ENCODE measurements around the gene GABRG3. TPM values are rescaled to one million over a fixed set of nuclear protein-coding genes. Genes with fewer than 3 reads are reported as not detected.
"Not testable (repeated sequence)": the region's sequence is repeated elsewhere in the genome, so short reads cannot be mapped to it uniquely, and the experiment has no call there.

GABRG3 gene
- total RNA-seq, 4 donors from 2014 or later = 0.67 to 3.0 TPM; not detected in 2

DNA sequence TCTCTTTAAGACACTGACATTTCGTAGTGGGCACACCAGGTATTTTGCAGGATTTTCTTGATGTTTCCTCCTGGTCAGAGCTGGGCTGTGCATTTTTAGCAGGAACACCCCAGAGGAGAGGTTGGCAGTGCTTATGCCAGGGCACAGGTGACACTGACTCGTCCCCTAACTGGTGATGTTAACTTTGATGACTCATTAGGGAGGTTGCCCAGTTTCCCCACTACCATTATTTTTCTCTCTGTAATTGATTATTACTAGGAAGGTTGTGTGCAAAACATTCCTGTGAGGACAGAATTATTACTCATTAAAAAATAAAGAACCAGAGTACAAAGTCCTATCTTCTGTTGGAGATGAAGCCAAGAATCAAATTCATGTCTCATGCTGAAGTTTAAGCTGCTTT, 394.5 kb downstream of the GABRG3 start:
- Histone ChIP-seq H3K4me3 (replicated peaks in 1 of 3) (no peak overlapping the region), H3K9me3 (no peaks in the 10 kb centered on the region), H3K27ac (no peak overlapping the region), H3K4me1 (no peaks in the 10 kb centered on the region), H3K27me3 (no peaks in the 10 kb centered on the region), H3K36me3 (no peaks in the 10 kb centered on the region)
- no peak for DNase-seq
- WGBS, 2 donors = 80 to 87% methylated on average over 2 of the region's 2 CpGs
- TF ChIP-seq, protein P1, sequence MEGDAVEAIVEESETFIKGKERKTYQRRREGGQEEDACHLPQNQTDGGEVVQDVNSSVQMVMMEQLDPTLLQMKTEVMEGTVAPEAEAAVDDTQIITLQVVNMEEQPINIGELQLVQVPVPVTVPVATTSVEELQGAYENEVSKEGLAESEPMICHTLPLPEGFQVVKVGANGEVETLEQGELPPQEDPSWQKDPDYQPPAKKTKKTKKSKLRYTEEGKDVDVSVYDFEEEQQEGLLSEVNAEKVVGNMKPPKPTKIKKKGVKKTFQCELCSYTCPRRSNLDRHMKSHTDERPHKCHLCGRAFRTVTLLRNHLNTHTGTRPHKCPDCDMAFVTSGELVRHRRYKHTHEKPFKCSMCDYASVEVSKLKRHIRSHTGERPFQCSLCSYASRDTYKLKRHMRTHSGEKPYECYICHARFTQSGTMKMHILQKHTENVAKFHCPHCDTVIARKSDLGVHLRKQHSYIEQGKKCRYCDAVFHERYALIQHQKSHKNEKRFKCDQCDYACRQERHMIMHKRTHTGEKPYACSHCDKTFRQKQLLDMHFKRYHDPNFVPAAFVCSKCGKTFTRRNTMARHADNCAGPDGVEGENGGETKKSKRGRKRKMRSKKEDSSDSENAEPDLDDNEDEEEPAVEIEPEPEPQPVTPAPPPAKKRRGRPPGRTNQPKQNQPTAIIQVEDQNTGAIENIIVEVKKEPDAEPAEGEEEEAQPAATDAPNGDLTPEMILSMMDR (IDR thresholded peaks at IDR 0.05) = no peak
- no peak for TF ChIP-seq POLR2A (IDR thresholded peaks at IDR 0.05)
- intact Hi-C loops (cut with DNase I) = no loop called here

DNA sequence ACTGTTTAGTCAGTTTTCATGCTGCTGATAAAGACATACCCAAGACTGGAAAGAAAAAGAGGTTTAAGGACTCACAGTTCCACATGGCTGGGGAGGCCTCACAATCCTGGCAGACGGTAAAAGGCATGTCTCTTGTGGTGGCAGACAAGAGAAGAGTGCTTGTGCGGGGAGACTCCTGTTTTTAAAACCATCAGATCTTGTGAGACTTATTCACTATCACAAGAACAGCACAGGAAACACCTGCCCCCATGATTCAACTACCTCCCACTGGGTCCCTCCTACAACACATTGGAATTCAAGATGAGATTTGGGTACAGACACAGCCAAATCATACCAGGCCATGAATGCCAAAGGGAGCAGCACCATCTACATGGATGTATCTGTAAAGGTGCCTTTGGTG, 406.4 kb downstream of the GABRG3 start:
- H3K4me1 ChIP-seq; intact Hi-C loops (cut with DNase I); H3K4me3 ChIP-seq (replicated peaks in 1 of 3); H3K9me3 ChIP-seq; H3K27ac ChIP-seq; H3K36me3 ChIP-seq; H3K27me3 ChIP-seq: not testable (repeated sequence)
- 47 to 51% methylated on average over 2 of the region's 2 CpGs for WGBS, 2 donors
- peak in 1 of 2 donors; percentile 2 for DNase-seq

DNA sequence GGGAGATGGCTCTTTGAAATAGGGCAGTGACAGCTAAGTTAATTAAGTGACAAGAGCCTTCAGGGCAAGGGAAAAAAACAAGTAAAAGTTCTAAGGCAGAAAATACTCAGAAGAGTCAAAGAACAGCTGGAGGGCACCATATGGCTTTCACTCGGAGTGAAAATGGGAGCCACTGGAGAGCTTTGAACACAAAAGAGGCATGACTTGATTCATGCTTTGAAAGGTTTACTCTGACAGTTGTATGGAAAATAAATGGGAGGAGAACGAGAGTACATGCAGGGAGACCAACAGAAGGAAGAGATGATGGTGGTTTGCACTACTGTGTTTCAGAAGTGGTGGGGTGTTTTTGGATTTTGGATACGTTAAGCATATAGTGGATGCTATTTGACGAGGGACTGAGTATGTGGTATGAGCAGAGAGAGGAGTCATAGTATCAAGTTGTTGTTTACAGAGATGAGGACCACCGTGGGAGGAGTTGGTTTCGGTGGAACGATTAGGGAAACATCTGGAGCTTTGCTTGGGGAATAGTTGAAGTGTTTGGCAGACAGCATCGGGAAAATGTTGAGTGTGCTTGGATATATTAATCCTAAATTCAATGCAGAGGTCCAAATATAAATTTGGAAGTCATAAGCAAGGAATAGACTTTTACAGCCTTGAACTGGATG, 411.5 kb downstream of the GABRG3 start:
- Histone ChIP-seq H3K27ac (no peak overlapping the region), H3K4me1 (no peaks in the 10 kb centered on the region), H3K36me3 (no peaks in the 10 kb centered on the region), H3K4me3 (replicated peaks in 1 of 3) (no peak overlapping the region), H3K27me3 (no peaks in the 10 kb centered on the region), H3K9me3 (no peaks in the 10 kb centered on the region)
- DNase-seq = no peak
- intact Hi-C loops (cut with DNase I) = no loop called here
- 61 to 63% methylated on average over 8 of the region's 8 CpGs for WGBS, 2 donors
- TF ChIP-seq POLR2A (IDR thresholded peaks at IDR 0.05) = no peak
- TF ChIP-seq, protein P1 (IDR thresholded peaks at IDR 0.05) = no peak

DNA sequence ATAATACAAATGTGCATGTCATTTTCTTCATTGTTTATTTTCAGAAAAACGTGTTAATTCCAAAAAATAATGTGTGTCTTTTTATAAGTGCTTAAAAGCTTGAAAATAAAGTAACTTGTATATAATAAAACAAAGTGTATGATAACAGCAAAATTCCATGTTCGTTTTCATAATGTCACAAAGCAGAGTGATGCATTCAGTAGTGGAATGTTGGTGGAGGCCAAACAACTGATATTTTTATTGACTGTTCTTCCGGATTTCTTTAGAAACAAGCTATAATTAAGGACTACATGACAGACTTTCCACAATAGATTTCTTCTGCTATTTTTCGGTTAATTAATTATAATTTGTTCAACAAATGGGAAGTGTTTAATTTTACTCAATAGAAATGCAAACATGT, 412.7 kb downstream of the GABRG3 start:
- H3K27ac ChIP-seq = no peak overlapping the region
- TF ChIP-seq, protein P1 (IDR thresholded peaks at IDR 0.05) = no peak
- no peak for TF ChIP-seq POLR2A (IDR thresholded peaks at IDR 0.05)
- H3K9me3 ChIP-seq = no peaks in the 10 kb centered on the region
- no peak for DNase-seq
- no peaks in the 10 kb centered on the region for H3K4me1 ChIP-seq
- no peak overlapping the region for H3K4me3 ChIP-seq (replicated peaks in 1 of 3)
- H3K36me3 ChIP-seq = no peaks in the 10 kb centered on the region
- no peaks in the 10 kb centered on the region for H3K27me3 ChIP-seq
- intact Hi-C loops (cut with DNase I) = no loop called here
- 73 to 76% methylated on average over 4 of the region's 4 CpGs for WGBS, 2 donors

DNA sequence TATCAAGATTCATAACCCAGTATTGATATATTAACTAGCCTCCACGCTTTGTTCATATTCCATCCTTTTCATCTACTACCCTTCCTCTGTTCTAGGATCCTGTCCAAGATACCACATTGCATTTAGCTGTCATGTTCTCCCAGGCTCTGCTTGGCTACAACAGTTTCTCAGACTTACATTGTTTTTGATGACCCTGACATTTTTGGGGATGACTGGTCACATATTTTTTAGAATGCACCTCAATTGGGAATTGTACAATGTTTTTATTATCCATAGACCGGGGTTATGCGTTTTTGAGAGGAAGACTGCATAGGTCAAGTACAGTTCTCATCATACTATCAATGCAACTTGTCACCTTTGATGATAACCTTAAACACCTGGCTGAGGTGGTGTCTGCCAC, 421.2 kb downstream of the GABRG3 start:
- Histone ChIP-seq H3K4me1 (no peaks in the 10 kb centered on the region), H3K27ac (no peak overlapping the region), H3K27me3 (no peaks in the 10 kb centered on the region), H3K4me3 (replicated peaks in 1 of 3) (no peak overlapping the region), H3K36me3 (no peaks in the 10 kb centered on the region), H3K9me3 (no peaks in the 10 kb centered on the region)
- no peak for DNase-seq
- 81 to 86% methylated on average over 3 of the region's 3 CpGs for WGBS, 2 donors
- intact Hi-C loops (cut with DNase I) = no loop called here
- TF ChIP-seq POLR2A (IDR thresholded peaks at IDR 0.05) = no peak
- TF ChIP-seq, protein P1 (IDR thresholded peaks at IDR 0.05) = no peak
